Coronary artery (tissue), 2 donors: Measurements from ENCODE around the gene ADH5.

Source experiments
- DNase-seq: peaks from one replicate; pipeline ENCODE4 v3.0.0-alpha.2; 2017; ENCODE audit warnings: low spot score
- H3K27ac ChIP-seq, 2 donors: fragments of 200-600 bp; sonication (generic); one replicate each; pipeline ENCODE4 v1.5.1; 2016 to 2019
- H3K4me3 ChIP-seq: fragments of 200-600 bp; sonication (generic); 2 replicates; pipeline ENCODE4 v1.5.1; 2016; ENCODE audit warnings: mild to moderate bottlenecking, moderate library complexity
- TF ChIP-seq, protein P1 (sequence below): fragments of 200-600 bp; sonication (generic); IDR thresholded peaks from one replicate; pipeline ENCODE4 v1.5.1; 2019; ENCODE audit warnings: antibody characterized with exemption

ADH5 gene

DNA sequence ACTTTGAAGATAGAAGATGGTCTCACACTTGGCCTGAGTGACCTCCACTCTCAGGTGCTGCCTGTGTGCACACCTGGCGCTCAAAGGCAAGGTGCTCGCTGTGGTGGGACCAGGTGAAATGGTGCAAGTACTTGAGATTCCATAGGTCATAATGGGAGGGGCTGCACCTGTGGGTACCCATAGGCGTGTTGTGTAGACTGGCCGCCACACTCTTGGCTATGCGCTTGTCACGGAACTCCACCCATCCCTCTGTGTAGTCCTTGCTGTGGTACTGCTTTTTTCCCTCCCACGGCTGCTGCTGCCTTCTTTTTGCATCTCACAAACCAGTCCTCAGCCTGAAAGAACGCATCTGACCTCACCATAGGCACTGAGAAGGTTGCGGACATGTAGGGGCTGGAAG lies 66.0 kb downstream of the ADH5 start:
- TF ChIP-seq, protein P1, sequence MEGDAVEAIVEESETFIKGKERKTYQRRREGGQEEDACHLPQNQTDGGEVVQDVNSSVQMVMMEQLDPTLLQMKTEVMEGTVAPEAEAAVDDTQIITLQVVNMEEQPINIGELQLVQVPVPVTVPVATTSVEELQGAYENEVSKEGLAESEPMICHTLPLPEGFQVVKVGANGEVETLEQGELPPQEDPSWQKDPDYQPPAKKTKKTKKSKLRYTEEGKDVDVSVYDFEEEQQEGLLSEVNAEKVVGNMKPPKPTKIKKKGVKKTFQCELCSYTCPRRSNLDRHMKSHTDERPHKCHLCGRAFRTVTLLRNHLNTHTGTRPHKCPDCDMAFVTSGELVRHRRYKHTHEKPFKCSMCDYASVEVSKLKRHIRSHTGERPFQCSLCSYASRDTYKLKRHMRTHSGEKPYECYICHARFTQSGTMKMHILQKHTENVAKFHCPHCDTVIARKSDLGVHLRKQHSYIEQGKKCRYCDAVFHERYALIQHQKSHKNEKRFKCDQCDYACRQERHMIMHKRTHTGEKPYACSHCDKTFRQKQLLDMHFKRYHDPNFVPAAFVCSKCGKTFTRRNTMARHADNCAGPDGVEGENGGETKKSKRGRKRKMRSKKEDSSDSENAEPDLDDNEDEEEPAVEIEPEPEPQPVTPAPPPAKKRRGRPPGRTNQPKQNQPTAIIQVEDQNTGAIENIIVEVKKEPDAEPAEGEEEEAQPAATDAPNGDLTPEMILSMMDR, result no peak
- no peak overlapping the region for H3K27ac ChIP-seq
- H3K4me3 ChIP-seq, result no peak overlapping the region

DNA sequence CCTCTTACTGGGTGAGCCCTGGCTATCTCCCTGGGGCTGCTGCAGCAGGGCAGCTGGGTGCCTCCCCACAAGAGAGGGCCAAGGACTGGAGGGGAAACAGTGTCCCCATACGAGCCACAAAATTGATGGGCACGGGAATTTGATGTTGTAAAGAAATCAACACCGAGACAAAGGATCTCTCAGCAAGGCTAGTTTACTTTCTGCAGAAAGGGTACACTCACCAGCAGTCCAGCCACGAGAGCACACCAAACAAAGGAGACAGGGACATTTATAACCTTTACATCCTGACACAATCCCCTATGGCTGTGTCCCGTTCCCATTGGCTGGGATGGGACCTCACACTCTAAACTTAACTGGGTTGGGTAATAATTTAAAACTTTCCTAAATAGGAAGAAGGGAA lies 67.2 kb downstream of the ADH5 start:
- H3K27ac ChIP-seq, result no peak overlapping the region
- TF ChIP-seq, protein P1, result no peak
- no peak for DNase-seq
- H3K4me3 ChIP-seq, result no peak overlapping the region

More for the DNA sequence above, 66.0 kb downstream of the ADH5 start:
- DNase-seq, result no peak
